Neuronal stem cell (in vitro differentiated cells): Measurements from ENCODE around the gene COL20A1.

Source experiments
- DNase-seq: peaks from one replicate; pipeline ENCODE4 v3.0.0-alpha.2; 2013; ENCODE audit warnings: low spot score
- H2AFZ ChIP-seq: one replicate; pipeline ENCODE4 v1.6.1; 2013; ENCODE audit warnings: mild to moderate bottlenecking, low read length, inconsistent platforms
- H2AK5ac ChIP-seq: 2 replicates; pipeline ENCODE4 v1.6.1; 2013; ENCODE audit warnings: low read depth, mild to moderate bottlenecking, inconsistent platforms, low read length, moderate library complexity, mixed read lengths
- H2BK120ac ChIP-seq: 2 replicates; pipeline ENCODE4 v1.6.1; 2013; ENCODE audit warnings: low read depth, mild to moderate bottlenecking, inconsistent platforms, low read length, moderate library complexity, mixed read lengths
- H2BK12ac ChIP-seq: one replicate; pipeline ENCODE4 v1.6.1; 2013; ENCODE audit warnings: low read length, inconsistent platforms
- H2BK15ac ChIP-seq: 2 replicates; pipeline ENCODE4 v1.6.1; 2013; ENCODE audit warnings: mild to moderate bottlenecking, low read length, inconsistent platforms, mixed read lengths
- H2BK5ac ChIP-seq: one replicate; pipeline ENCODE4 v1.6.1; 2013; ENCODE audit warnings: inconsistent platforms, mild to moderate bottlenecking, low read length, moderate library complexity
- H3K14ac ChIP-seq: one replicate; pipeline ENCODE4 v1.6.1; 2013; ENCODE audit warnings: low read length, inconsistent platforms
- H3K18ac ChIP-seq: 2 replicates; pipeline ENCODE4 v1.6.1; 2013; ENCODE audit warnings: low read length, inconsistent platforms
- H3K23ac ChIP-seq: 2 replicates; pipeline ENCODE4 v1.6.1; 2013; ENCODE audit warnings: low read depth, mild to moderate bottlenecking, mixed read lengths, low read length, inconsistent platforms; ENCODE audit not compliant: poor library complexity
- H3K27ac ChIP-seq: replicated peaks from 3 replicates; pipeline ENCODE4 v1.5.1; 2013; ENCODE audit warnings: low read length, inconsistent platforms
- H3K27me3 ChIP-seq, 3 experiments: 2 replicates each; pipeline ENCODE4 v1.6.1; 2013; ENCODE audit warnings: low read length in 3 of 3, mild to moderate bottlenecking in 2 of 3, inconsistent platforms in 1 of 3, low read depth in 1 of 3, mixed read lengths in 1 of 3, moderate library complexity in 1 of 3; ENCODE audit not compliant: control insufficient read depth in 3 of 3, insufficient read depth in 3 of 3
- H3K36me3 ChIP-seq, 2 donors: replicated peaks in 1 of 2; 2 replicates each; pipeline ENCODE4 v1.6.1; 2013; ENCODE audit warnings: low read length in 2 of 2; ENCODE audit not compliant: control insufficient read depth in 2 of 2, insufficient read depth in 2 of 2
- H3K4ac ChIP-seq: 2 replicates; pipeline ENCODE4 v1.6.1; 2013; ENCODE audit warnings: inconsistent platforms, mild to moderate bottlenecking, low read length, moderate library complexity
- H3K4me1 ChIP-seq, 2 donors: 1 replicate in 1 of 2; 2 replicates in 1 of 2; pipeline ENCODE4 v1.6.1; 2013; ENCODE audit warnings: low read length in 2 of 2, low read depth in 1 of 2; ENCODE audit not compliant: control insufficient read depth in 2 of 2, insufficient read depth in 1 of 2
- H3K4me2 ChIP-seq: one replicate; pipeline ENCODE4 v1.6.1; 2013; ENCODE audit warnings: mild to moderate bottlenecking, low read length, inconsistent platforms; ENCODE audit not compliant: insufficient read depth, poor library complexity, severe bottlenecking
- H3K4me3 ChIP-seq, 2 donors: 2 replicates each; pipeline ENCODE4 v1.5.1; 2013; ENCODE audit warnings: low read length in 2 of 2, mild to moderate bottlenecking in 2 of 2, inconsistent platforms in 1 of 2, moderate library complexity in 1 of 2
- H3K79me1 ChIP-seq: one replicate; pipeline ENCODE4 v1.6.1; 2013; ENCODE audit warnings: low read depth, mild to moderate bottlenecking, inconsistent platforms, low read length, moderate library complexity
- H3K9ac ChIP-seq: one replicate; pipeline ENCODE4 v1.6.1; 2013; ENCODE audit warnings: mild to moderate bottlenecking, low read depth, low read length, inconsistent platforms; ENCODE audit not compliant: poor library complexity
- H3K9me3 ChIP-seq, 2 donors: replicated peaks in 1 of 2; 2 replicates each; pipeline versions ENCODE3 to v1.6.1; 2013; ENCODE audit warnings: low read length in 2 of 2, mild to moderate bottlenecking in 2 of 2, inconsistent platforms in 1 of 2, low read depth in 1 of 2, mixed read lengths in 1 of 2, moderate library complexity in 1 of 2; ENCODE audit not compliant: control insufficient read depth in 2 of 2, insufficient read depth in 1 of 2
- H4K8ac ChIP-seq: one replicate; pipeline ENCODE4 v1.6.1; 2013; ENCODE audit warnings: low read depth, mild to moderate bottlenecking, inconsistent platforms, low read length, moderate library complexity
- H4K91ac ChIP-seq: one replicate; pipeline ENCODE4 v1.6.1; 2013; ENCODE audit warnings: low read length, low read depth, mild to moderate bottlenecking, inconsistent platforms; ENCODE audit not compliant: poor library complexity
- WGBS, 2 donors: extraction: QIAGEN DNeasy Blood & Tissue Kit; methylation state at CpG; one replicate each; pipeline ENCODE4 v1.1.7; 2013; ENCODE audit warnings: missing lambda C conversion rate in 2 of 2, mixed read lengths in 1 of 2; ENCODE audit not compliant: insufficient read length in 2 of 2, insufficient replicate concordance in 1 of 2; ENCODE audit errors: extremely low coverage in 2 of 2; 5-methylcytosine and 5-hydroxymethylcytosine counted together

Gene COL20A1

DNA sequence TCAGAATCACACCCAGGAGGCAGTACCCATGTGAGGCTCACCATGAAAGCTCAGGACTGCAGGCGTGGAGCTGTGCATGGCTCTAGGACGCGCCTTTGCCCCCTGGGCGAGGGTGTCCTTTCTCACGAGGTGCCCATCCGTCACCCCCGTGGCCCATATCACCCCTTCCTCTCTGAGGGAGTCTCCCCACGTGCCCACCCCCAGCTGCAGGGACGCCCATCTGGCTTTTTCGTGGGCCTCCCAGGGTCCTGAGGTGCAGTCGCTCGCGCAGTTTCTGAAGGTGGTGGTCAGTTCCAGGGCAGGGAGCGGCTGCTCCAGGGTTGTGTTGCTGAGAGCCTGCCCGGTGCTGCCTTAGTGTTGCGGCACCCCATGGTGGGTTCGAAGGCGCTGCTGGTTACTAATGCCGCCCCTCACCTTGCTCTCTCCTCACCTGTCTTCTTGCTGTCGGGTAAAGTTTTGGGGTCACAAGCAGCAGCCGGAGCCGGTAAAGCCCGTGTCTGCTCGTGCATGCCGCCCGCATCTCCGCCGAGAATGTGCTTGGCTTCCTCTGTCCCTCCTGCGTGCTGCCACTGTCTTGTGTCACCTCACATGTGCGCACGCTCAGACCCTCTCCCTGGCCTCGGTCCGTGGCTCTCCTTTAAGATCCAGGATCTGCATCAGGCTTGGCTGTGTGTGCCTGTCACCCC, 9.4 kb upstream of the COL20A1 start:
- H3K4me1 ChIP-seq: no peaks in the 10 kb centered on the region
- H3K27me3 ChIP-seq: no peaks in the 10 kb centered on the region
- no peak overlapping the region for H3K23ac ChIP-seq
- H3K14ac ChIP-seq: no peak overlapping the region
- H3K4ac ChIP-seq: no peak overlapping the region
- no peak overlapping the region for H3K18ac ChIP-seq
- H2AK5ac ChIP-seq: no peak overlapping the region
- H3K36me3 ChIP-seq: peaks cover 50 to 93% of the 10 kb centered on the region in 2 donors
- H3K4me3 ChIP-seq: no peak overlapping the region
- no CpG with 5 or more reads among the region's 33 CpGs for WGBS, 2 donors
- H2BK12ac ChIP-seq: no peak overlapping the region
- no peak overlapping the region for H2BK5ac ChIP-seq
- H3K9ac ChIP-seq: peak overlapping the region; percentile 30
- no peak overlapping the region for H3K27ac ChIP-seq
- H2AFZ ChIP-seq: no peak overlapping the region
- H3K79me1 ChIP-seq: peaks cover 7% of the 10 kb centered on the region
- DNase-seq: no peak
- H2BK120ac ChIP-seq: no peak overlapping the region
- no peaks in the 10 kb centered on the region for H3K9me3 ChIP-seq
- H4K91ac ChIP-seq: no peak overlapping the region
- no peak overlapping the region for H2BK15ac ChIP-seq
- H4K8ac ChIP-seq: no peak overlapping the region
- H3K4me2 ChIP-seq: no peak overlapping the region

DNA sequence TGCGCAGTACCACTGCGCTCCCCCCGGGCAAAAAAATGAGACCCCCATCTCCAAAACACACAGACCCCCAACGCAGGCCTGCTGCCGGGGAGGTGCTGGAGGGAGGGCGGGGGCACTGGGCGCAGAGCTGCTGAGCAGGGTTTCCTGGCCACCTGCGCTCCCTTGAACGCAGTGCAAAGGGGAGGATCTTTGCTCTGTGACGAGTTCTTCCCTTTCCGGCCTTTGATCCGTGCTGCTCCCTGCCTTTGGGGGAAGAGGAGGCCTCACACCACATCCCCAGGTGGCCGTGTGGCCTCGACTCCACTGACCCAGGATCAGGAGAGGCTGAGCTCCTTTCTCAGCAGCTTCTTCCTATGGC, 8.9 kb upstream of the COL20A1 start:
- H4K8ac ChIP-seq: no peak overlapping the region
- H3K36me3 ChIP-seq: peaks cover 50 to 93% of the 10 kb centered on the region in 2 donors
- DNase-seq: no peak

DNA sequence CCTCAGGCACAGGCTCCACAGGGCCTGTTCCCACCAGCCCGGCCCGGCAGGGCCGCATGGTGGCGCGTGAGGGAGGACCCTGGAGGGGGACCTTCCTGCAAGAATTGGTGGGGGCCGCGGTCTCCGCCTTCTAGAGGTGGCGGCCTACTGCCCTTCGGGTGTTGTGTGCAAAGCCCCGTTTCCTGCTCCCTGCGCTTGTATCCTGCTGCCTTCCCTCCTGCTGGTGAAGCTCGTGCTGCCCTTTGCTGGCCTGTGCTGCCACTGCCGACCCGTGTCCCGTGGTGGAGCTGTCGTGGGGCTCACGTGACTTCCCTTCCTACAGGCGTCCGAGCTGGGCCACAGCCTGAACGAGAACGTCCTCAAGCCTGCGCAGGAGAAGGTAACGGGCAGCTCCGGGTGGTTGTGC, 8.4 kb upstream of the COL20A1 start:
- no peak overlapping the region for H3K27ac ChIP-seq
- peaks cover 50 to 93% of the 10 kb centered on the region in 2 donors for H3K36me3 ChIP-seq
- peak overlapping the region; percentile 20 for H3K23ac ChIP-seq

More for the DNA sequence above, 8.9 kb upstream of the COL20A1 start:
- H3K4ac ChIP-seq: no peak overlapping the region
- H3K4me2 ChIP-seq: no peak overlapping the region
- no peak overlapping the region for H2BK120ac ChIP-seq
- peak overlapping the region; percentile 10 for H2BK12ac ChIP-seq
- H2AFZ ChIP-seq: no peak overlapping the region
- no peaks in the 10 kb centered on the region for H3K4me1 ChIP-seq
- no peaks in the 10 kb centered on the region for H3K9me3 ChIP-seq
- no peak overlapping the region for H4K91ac ChIP-seq
- no CpG with 5 or more reads among the region's 14 CpGs for WGBS, 2 donors
- H3K23ac ChIP-seq: no peak overlapping the region
- H2BK5ac ChIP-seq: no peak overlapping the region
- H3K27me3 ChIP-seq: no peaks in the 10 kb centered on the region
- no peak overlapping the region for H3K9ac ChIP-seq
- peaks cover 7% of the 10 kb centered on the region for H3K79me1 ChIP-seq
- H2AK5ac ChIP-seq: no peak overlapping the region
- no peak overlapping the region for H3K18ac ChIP-seq
- H2BK15ac ChIP-seq: no peak overlapping the region
- H3K4me3 ChIP-seq: no peak overlapping the region
- H3K27ac ChIP-seq: no peak overlapping the region
- no peak overlapping the region for H3K14ac ChIP-seq

DNA sequence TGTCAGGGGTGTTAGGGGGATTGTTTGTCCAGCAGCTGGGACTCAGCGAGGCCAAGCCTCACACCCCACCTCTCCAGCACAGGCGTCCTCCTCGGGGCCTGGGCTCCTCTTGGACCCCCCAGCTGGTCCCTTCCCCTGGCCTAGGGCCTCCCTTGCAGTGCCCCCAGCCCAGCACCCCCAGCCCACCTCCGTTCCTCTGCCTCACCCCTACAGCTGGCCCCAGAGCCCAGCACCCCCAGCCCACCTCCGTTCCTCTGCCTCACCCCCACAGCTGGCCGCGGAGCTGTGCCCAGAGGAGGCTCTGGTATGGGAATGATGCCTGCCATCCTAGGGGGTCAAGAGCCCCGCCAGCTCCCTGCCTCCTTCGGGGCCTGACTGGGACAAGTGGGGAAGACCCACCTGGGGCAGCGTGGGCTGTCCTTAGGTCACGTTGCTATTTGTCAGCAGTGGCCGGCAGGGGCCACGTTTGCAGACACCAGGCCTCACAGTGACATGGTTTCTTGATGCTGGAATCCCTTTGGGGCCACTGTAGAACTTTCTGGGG, 7.9 kb upstream of the COL20A1 start:
- no peaks in the 10 kb centered on the region for H3K4me1 ChIP-seq
- no peak overlapping the region for H4K91ac ChIP-seq
- no peak overlapping the region for H2BK5ac ChIP-seq
- peaks cover 51 to 92% of the 10 kb centered on the region in 2 donors for H3K36me3 ChIP-seq
- H3K9ac ChIP-seq: peak overlapping the region; percentile 12
- H2BK120ac ChIP-seq: no peak overlapping the region
- H2BK12ac ChIP-seq: no peak overlapping the region
- peak overlapping the region; percentile 47 for H3K14ac ChIP-seq
- DNase-seq: no peak
- no CpG with 5 or more reads among the region's 13 CpGs for WGBS, 2 donors
- H3K23ac ChIP-seq: peak overlapping the region; percentile 20
- H3K4me2 ChIP-seq: no peak overlapping the region
- no peaks in the 10 kb centered on the region for H3K9me3 ChIP-seq
- H3K27me3 ChIP-seq: no peaks in the 10 kb centered on the region
- H3K4ac ChIP-seq: no peak overlapping the region
- H2AK5ac ChIP-seq: no peak overlapping the region
- H3K4me3 ChIP-seq: no peak overlapping the region
- H2BK15ac ChIP-seq: no peak overlapping the region
- no peak overlapping the region for H4K8ac ChIP-seq
- H2AFZ ChIP-seq: no peak overlapping the region
- no peak overlapping the region for H3K18ac ChIP-seq
- H3K27ac ChIP-seq: no peak overlapping the region
- peaks cover 7% of the 10 kb centered on the region for H3K79me1 ChIP-seq

More for the DNA sequence above, 8.4 kb upstream of the COL20A1 start:
- no peak overlapping the region for H2BK12ac ChIP-seq
- no peak overlapping the region for H3K4ac ChIP-seq
- H2BK120ac ChIP-seq: no peak overlapping the region
- no peak overlapping the region for H2AK5ac ChIP-seq
- no peak overlapping the region for H4K91ac ChIP-seq
- H3K4me2 ChIP-seq: no peak overlapping the region
- H3K4me3 ChIP-seq: no peak overlapping the region
- DNase-seq: no peak
- WGBS, 2 donors: no CpG with 5 or more reads among the region's 25 CpGs
- H3K27me3 ChIP-seq: no peaks in the 10 kb centered on the region
- H3K14ac ChIP-seq: peak overlapping the region; percentile 47
- H3K18ac ChIP-seq: no peak overlapping the region
- H3K9ac ChIP-seq: peak overlapping the region; percentile 21
- H3K9me3 ChIP-seq: no peaks in the 10 kb centered on the region
- H4K8ac ChIP-seq: no peak overlapping the region
- H3K4me1 ChIP-seq: no peaks in the 10 kb centered on the region
- H3K79me1 ChIP-seq: peaks cover 7% of the 10 kb centered on the region
- H2AFZ ChIP-seq: no peak overlapping the region
- no peak overlapping the region for H2BK5ac ChIP-seq
- H2BK15ac ChIP-seq: no peak overlapping the region
